Epithelial cell of proximal tubule (primary cell): ENCODE measurements around the gene RELA. TPM values are rescaled to one million over a fixed set of nuclear protein-coding genes. Genes with fewer than 3 reads are reported as not detected.
A peak's percentile ranks its signal among the peaks of the same experiment; 100 is the strongest.
"Not testable (repeated sequence)": the region's sequence is repeated elsewhere in the genome, so short reads cannot be mapped to it uniquely, and the experiment has no call there.

Experiments used
- DNase-seq: peaks from one replicate; pipeline ENCODE4 v3.0.0-alpha.2; 2011; ENCODE audit warnings: low read depth
- H3K4me3 ChIP-seq: 2 replicates; pipeline ENCODE4 v1.5.1; 2011; ENCODE audit warnings: low read depth, mild to moderate bottlenecking, low read length
- total RNA-seq: library from RNA; depleted of rRNA; stranded (reverse); fragments of >200 nt; gene quantifications from 2 replicates; pipeline ENCODE4 v1.2.3, GENCODE V29; 2015
- TF ChIP-seq, protein P1 (sequence below): conservative IDR thresholded peaks from 2 replicates; pipeline ENCODE4 v1.5.1; 2012; ENCODE audit warnings: low read depth, mild to moderate bottlenecking, low read length

Gene RELA
- total RNA-seq: 63.6 and 73.0 TPM in 2 replicates

DNA sequence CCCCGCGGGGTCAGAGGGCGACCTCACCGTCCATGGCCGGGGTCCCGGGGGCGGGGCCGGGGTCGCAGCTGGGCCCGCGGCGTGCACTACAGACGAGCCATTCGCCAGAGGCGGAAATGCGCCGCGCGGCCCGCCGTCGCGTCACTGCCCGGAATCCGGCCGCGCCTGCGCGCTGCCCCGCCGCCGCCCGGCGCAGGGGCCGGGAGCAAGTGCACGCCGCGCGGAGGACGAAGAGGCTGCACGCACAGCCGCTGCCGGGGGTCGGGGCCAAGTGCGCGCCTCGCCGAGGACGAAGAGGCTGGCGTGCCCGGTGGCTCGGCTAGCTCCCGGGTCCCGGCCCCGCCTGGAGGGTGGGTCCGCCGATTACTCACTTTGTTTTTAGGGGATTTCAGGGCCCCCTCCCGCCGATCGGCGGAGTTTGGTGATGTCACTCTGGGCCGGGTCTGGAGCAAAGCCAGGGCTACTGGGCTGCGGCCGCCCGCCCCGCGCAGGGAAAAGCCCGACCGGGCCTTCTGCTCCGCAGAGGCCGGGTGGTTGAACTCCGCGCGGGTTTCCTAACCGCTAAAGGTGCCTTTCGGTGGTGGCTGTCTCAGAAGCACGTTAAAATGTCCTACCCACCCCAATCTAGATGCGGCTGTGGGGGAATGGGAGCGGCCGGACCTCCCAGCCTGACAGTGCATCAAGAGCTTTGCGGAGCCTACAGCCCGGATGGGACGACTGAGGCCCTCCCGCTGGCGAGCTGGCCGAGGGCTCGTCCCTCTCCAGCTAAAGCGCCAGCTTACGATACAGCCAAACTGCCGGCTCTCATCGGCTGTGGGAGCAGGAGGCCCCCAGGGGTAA lies at the start of gene RELA:
RELA (minus strand) TSS at position 118 of the 840 bp plus-strand sequence; CDS start at position 34, 84 bp downstream.
- peak; percentile 39 for DNase-seq
- TF ChIP-seq, protein P1, sequence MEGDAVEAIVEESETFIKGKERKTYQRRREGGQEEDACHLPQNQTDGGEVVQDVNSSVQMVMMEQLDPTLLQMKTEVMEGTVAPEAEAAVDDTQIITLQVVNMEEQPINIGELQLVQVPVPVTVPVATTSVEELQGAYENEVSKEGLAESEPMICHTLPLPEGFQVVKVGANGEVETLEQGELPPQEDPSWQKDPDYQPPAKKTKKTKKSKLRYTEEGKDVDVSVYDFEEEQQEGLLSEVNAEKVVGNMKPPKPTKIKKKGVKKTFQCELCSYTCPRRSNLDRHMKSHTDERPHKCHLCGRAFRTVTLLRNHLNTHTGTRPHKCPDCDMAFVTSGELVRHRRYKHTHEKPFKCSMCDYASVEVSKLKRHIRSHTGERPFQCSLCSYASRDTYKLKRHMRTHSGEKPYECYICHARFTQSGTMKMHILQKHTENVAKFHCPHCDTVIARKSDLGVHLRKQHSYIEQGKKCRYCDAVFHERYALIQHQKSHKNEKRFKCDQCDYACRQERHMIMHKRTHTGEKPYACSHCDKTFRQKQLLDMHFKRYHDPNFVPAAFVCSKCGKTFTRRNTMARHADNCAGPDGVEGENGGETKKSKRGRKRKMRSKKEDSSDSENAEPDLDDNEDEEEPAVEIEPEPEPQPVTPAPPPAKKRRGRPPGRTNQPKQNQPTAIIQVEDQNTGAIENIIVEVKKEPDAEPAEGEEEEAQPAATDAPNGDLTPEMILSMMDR: no peak

DNA sequence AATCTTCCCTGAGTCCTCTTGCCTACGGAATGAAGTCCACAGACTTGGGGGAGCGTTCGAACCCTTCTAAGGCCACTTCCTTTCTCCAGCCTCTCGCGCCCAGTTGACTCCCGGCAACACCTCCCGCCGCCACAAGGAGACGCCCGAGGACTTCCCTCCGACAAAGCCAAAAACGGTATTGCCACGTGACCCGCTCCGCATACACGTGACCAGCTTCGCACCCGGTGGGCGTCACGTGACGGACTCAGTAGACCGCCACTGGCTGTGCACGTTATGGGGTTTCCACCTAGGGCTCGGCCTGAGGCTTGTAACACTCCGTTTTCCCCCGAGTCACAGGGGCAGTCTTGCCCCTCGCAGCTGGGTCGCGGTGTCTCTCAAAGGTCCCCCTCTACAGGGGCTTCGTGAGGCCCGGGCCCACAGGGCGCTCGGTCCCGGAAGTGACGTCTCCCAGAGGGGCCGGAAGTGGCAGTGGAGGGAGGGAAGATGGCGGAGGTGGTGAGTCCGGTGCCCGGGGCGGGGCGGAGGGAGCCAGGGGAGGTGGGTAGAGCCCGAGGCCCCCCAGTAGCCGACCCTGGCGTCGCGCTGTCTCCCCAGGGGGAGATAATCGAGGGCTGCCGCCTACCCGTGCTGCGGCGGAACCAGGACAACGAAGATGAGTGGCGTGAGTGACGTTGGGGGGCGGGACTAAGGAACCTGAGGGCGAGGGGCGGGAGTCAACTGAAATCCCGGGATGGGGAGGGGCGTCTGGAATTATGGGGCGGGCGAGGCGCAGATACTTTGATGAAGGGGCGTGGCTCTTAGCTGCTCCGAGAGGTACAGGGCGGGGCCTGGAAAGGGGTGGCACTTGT lies 49.3 kb upstream of the RELA start, which contains the start of gene KAT5:
KAT5 (plus strand) TSS at position 468 of the 848 bp plus-strand sequence; CDS start at position 484, 16 bp downstream.
- H3K4me3 ChIP-seq: peak within 1 kb of the TSS; percentile 74
- TF ChIP-seq, protein P1: peak; percentile 98
- DNase-seq: peak; percentile 82

More for the DNA sequence above, at the start of gene RELA:
- H3K4me3 ChIP-seq: peak within 1 kb of the TSS; percentile 100

DNA sequence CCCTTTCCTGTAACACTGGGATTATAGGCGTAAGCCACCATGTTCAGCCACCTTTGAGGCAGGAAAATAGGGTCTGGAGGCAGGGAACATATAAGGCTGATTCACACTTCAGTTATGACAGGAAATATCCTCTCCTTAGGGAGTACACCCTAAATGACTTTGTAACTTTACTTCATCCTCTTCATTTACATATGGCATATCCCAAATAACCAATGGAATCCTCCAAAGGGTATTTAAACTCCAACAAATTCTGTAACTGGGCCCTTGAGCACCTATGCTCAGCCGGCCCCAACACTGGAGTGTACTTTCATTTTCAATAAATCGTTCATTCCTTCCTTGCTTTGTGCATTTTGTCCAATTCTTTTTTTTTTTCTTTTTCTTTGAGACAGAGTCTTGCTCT lies 47.7 kb upstream of the RELA start:
- H3K4me3 ChIP-seq: no peak overlapping the region
- DNase-seq: no peak
- TF ChIP-seq, protein P1: no peak

DNA sequence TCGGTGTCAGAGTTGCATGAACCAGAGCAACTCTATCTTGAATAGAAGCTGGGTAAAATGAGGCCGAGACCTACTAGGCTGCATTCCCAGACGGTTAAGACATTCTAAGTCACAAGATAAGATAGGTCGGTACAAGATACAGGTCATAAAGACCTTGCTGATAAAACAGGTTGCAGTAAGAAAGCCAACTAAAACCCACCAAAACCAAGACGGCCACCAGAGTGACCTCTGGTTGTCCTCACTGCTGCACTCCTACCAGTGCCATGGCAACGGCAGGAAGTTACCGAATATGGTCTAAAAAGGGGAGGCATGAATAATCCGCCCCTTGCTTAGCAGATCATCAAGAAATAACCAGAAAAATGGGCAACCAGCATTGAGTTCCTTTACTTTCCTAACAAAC lies 46.9 kb upstream of the RELA start:
- DNase-seq: no peak
- H3K4me3 ChIP-seq: no peak overlapping the region
- TF ChIP-seq, protein P1: no peak

DNA sequence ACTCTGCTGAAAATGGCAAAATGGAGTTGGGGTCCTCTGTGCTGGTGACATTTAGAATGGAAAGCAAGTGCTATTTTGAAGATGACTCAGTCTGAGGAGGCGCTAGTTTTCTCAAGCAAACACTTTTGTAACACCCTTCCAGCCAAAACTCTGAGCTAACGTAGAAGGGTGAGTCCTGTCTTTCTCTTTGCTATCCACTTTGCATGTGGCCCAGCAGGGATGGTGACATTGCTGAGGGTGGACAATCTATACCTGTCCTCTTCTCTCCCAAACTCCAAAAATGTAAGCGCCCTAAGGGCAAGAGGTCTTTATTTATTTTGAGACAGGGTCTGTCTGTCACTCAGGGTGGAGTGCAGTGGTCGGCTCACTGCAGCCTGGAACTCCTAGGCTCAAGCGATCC lies 45.7 kb upstream of the RELA start:
- TF ChIP-seq, protein P1: no peak
- no peak for DNase-seq
- H3K4me3 ChIP-seq: no peak overlapping the region

DNA sequence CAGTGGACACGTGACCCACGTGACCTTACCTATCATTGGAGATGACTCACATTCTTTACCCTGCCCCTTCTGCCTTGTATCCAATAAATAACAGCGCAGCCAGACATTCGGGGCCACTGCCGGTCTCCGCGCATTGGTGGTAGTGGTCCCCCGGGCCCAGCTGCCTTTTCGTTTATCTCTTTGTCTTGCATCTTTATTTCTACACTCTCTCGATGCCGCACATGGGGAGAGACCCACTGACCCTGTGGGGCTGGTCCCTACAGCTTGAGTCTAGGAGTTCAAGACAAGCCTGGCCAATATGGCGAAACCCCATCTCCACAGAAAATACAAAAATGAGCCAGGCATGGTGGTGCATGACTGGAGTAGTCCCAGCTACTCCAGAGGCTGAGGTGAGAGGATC lies 44.3 kb upstream of the RELA start:
- not testable (repeated sequence) for DNase-seq, H3K4me3 ChIP-seq

DNA sequence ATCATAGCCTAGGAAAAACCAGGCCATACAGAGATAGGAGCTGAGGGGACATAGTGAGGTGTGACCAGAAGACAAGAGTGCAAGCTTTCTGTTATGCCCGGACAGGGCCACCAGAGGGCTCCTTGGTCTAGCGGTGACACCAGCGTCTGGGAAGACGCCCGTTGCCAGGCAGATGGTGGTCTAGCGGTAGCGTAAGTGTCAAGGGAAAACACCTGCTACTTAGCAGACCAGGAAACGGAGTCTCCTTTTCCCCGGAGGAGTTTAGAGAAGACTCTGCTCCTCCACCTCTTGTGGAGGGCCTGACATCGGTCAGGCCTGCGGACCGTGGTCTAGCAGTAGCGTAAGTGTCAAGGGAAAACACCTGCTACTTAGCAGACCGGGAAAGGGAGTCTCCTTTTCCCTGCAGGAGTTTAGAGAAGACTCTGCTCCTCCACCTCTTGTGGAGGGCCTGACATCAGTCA lies 43.6 kb upstream of the RELA start:
- TF ChIP-seq, protein P1: peak; percentile 54
- peak overlapping the region; percentile 39 for H3K4me3 ChIP-seq
- not testable (repeated sequence) for DNase-seq
